Limb (tissue), 2 donors: ENCODE data around the gene EVC2.

Experiments used
- DNase-seq, 2 donors: peaks; one replicate each; pipeline ENCODE4 v3.0.0-alpha.2; 2016; ENCODE audit errors: extremely low spot score in 2 of 2

The EVC2 gene

GRCh38 chr4:5566991-5567390 lies 141.4 kb downstream of the EVC2 start:
- DNase-seq, result no peak

- no peak for DNase-seq
Measured at GRCh38 chr4:5566526-5566925, 141.8 kb downstream of the EVC2 start.

GRCh38 chr4:5563856-5564255 lies 144.5 kb downstream of the EVC2 start:
- no peak for DNase-seq

- no peak for DNase-seq
Measured at GRCh38 chr4:5562476-5562875, 145.9 kb downstream of the EVC2 start.

- no peak for DNase-seq
Measured at GRCh38 chr4:5561286-5561685, 147.1 kb downstream of the EVC2 start.

GRCh38 chr4:5558502-5558901 lies 149.9 kb downstream of the EVC2 start:
- DNase-seq, result no peak

- DNase-seq, result no peak
Measured at GRCh38 chr4:5554376-5554775, 154.0 kb downstream of the EVC2 start.

GRCh38 chr4:5553801-5554200 lies 154.6 kb downstream of the EVC2 start:
- DNase-seq, result no peak

GRCh38 chr4:5552451-5552850 lies 155.9 kb downstream of the EVC2 start:
- no peak for DNase-seq

- no peak for DNase-seq
Measured at GRCh38 chr4:5547651-5548249, 160.6 kb downstream of the EVC2 start.

GRCh38 chr4:5545271-5545670 lies 163.1 kb downstream of the EVC2 start:
- DNase-seq, result no peak

GRCh38 chr4:5544762-5545161 lies 163.6 kb downstream of the EVC2 start:
- DNase-seq, result no peak

- no peak for DNase-seq
Measured at GRCh38 chr4:5543681-5544080, 164.7 kb downstream of the EVC2 start.

GRCh38 chr4:5541169-5541568 lies 167.2 kb downstream of the EVC2 start:
- no peak for DNase-seq

- DNase-seq, result no peak
Measured at GRCh38 chr4:5539584-5539983, 168.8 kb downstream of the EVC2 start.

- no peak for DNase-seq
Measured at GRCh38 chr4:5532100-5532499, 176.3 kb downstream of the EVC2 start.

GRCh38 chr4:5528031-5528436 lies 180.3 kb downstream of the EVC2 start:
- no peak for DNase-seq

GRCh38 chr4:5527211-5527610 lies 181.1 kb downstream of the EVC2 start:
- no peak for DNase-seq

- DNase-seq, result no peak
Measured at GRCh38 chr4:5526080-5526846, 182.1 kb downstream of the EVC2 start.

- peak; percentile 42 to 55 for DNase-seq
Measured at GRCh38 chr4:5524446-5525299, 183.7 kb downstream of the EVC2 start.

GRCh38 chr4:5517372-5517771 lies 191.0 kb downstream of the EVC2 start:
- no peak for DNase-seq

- no peak for DNase-seq
Measured at GRCh38 chr4:5515646-5516045, 192.7 kb downstream of the EVC2 start.
